Effector CD8-positive, alpha-beta T cell (primary cell): Measurements from ENCODE around the gene ATXN7.

ENCODE experiments used
- DNase-seq: peaks from one replicate; lab custom pipeline; 2025; lab: John Stamatoyannopoulos, UW

Gene ATXN7

GRCh38 chr3:63964681-63965485 is 101.2 kb downstream of the ATXN7 start:
- DNase-seq, result no peak

GRCh38 chr3:63966007-63966406 is 102.3 kb downstream of the ATXN7 start:
- DNase-seq, result no peak

GRCh38 chr3:63966871-63967270 is 103.2 kb downstream of the ATXN7 start:
- DNase-seq, result no peak

GRCh38 chr3:63967675-63968611 is 104.3 kb downstream of the ATXN7 start:
- peak; percentile 17 for DNase-seq

- DNase-seq, result no peak
These were observed 105.1 kb downstream of the ATXN7 start for GRCh38 chr3:63968612-63969350.

- DNase-seq, result no peak
These were observed 106.2 kb downstream of the ATXN7 start for GRCh38 chr3:63969876-63970275.

- DNase-seq, result no peak
These were observed 107.2 kb downstream of the ATXN7 start for GRCh38 chr3:63970631-63971475.

GRCh38 chr3:63972196-63972595 is 108.5 kb downstream of the ATXN7 start:
- DNase-seq, result no peak

GRCh38 chr3:63972987-63973386 is 109.3 kb downstream of the ATXN7 start:
- DNase-seq, result no peak

GRCh38 chr3:63973406-63973805 is 109.7 kb downstream of the ATXN7 start:
- no peak for DNase-seq

GRCh38 chr3:63974451-63974850 is 110.8 kb downstream of the ATXN7 start:
- no peak for DNase-seq

- DNase-seq, result no peak
These were observed 112.1 kb downstream of the ATXN7 start for GRCh38 chr3:63975723-63976122.

GRCh38 chr3:63976161-63976871 is 112.6 kb downstream of the ATXN7 start:
- no peak for DNase-seq

GRCh38 chr3:63976872-63977200 is 113.2 kb downstream of the ATXN7 start:
- DNase-seq, result no peak

- no peak for DNase-seq
These were observed 114.2 kb downstream of the ATXN7 start for GRCh38 chr3:63977893-63978292.

GRCh38 chr3:63979093-63979885 is 115.6 kb downstream of the ATXN7 start:
- no peak for DNase-seq

- no peak for DNase-seq
These were observed 116.4 kb downstream of the ATXN7 start for GRCh38 chr3:63980019-63980418.

- no peak for DNase-seq
These were observed 117.3 kb downstream of the ATXN7 start for GRCh38 chr3:63980830-63981498.

GRCh38 chr3:63981980-63982379 is 118.3 kb downstream of the ATXN7 start:
- no peak for DNase-seq
